HEK293 (cell line): ENCODE results near the gene NF2.
A peak's percentile ranks its signal among the peaks of the same experiment; 100 is the strongest.

Experiments
- CTCF ChIA-PET: fragments of 350-600 bp; formaldehyde crosslinking; extraction: SDS; loops from one replicate; lab custom pipeline; 2021; ENCODE audit warnings: antibody characterized with exemption; lab: Yijun Ruan, JAX
- POLR2A ChIA-PET: fragments of 300-600 bp; formaldehyde crosslinking; extraction: SDS; loops from one replicate; lab custom pipeline; 2020; ENCODE audit warnings: antibody characterized with exemption, inconsistent platforms; lab: Yijun Ruan, JAX
- H3K27ac ChIP-seq: fragments of 200-500 bp; sonication (Bioruptor generic); 2 replicates; pipeline ENCODE4 v1.5.1; 2014; ENCODE audit warnings: low read depth, low read length, control low read depth, inconsistent platforms; ENCODE audit errors: extremely low read depth
- H3K36me3 ChIP-seq, 2 experiments: fragments of 200-500 bp in 1 of 2; sonication (Bioruptor generic) in 1 of 2; 1 replicate in 1 of 2; 2 replicates in 1 of 2; pipeline ENCODE4 v1.5.1; 2014 to 2017; ENCODE audit warnings: inconsistent platforms in 2 of 2, low read length in 2 of 2; ENCODE audit not compliant: control insufficient read depth in 2 of 2, insufficient read depth in 1 of 2
- H3K4me1 ChIP-seq: fragments of 200-500 bp; sonication (Bioruptor generic); 2 replicates; pipeline ENCODE4 v1.5.1; 2014; ENCODE audit warnings: mild to moderate bottlenecking, low read length, inconsistent platforms; ENCODE audit not compliant: control insufficient read depth, insufficient read depth
- H3K4me3 ChIP-seq: 2 replicates; pipeline ENCODE4 v1.5.1; 2011; ENCODE audit warnings: low read depth, mild to moderate bottlenecking, control low read depth, low read length, moderate library complexity
- H3K9me3 ChIP-seq: fragments of 200-500 bp; sonication (Bioruptor generic); 2 replicates; pipeline ENCODE4 v1.5.1; 2014; ENCODE audit warnings: low read depth, low read length, inconsistent platforms; ENCODE audit not compliant: control insufficient read depth, insufficient read depth
- GLI2 ChIP-seq: fragments of 450-650 bp; formaldehyde crosslinking; IDR thresholded peaks from 2 replicates; pipeline ENCODE4; 2017; ENCODE audit warnings: missing biosample characterization, missing genetic modification characterization, low read depth, borderline replicate concordance
- GLIS1 ChIP-seq: fragments of 450-650 bp; formaldehyde crosslinking; IDR thresholded peaks from 2 replicates; pipeline ENCODE4 v1.5.1; 2016; ENCODE audit warnings: missing biosample characterization, missing genetic modification characterization
- ZBTB6 ChIP-seq: fragments of 450-650 bp; formaldehyde crosslinking; IDR thresholded peaks from 2 replicates; pipeline ENCODE4 v1.5.1; 2017; ENCODE audit warnings: missing biosample characterization, missing genetic modification characterization
- ZBTB8A ChIP-seq: fragments of 450-650 bp; formaldehyde crosslinking; IDR thresholded peaks from 2 replicates; pipeline ENCODE4 v1.5.1; 2016; ENCODE audit warnings: missing biosample characterization, missing genetic modification characterization
- ZFP3 ChIP-seq: fragments of 450-650 bp; formaldehyde crosslinking; IDR thresholded peaks from 2 replicates; pipeline ENCODE4 v1.5.1; 2016; ENCODE audit warnings: low read depth, missing biosample characterization, missing genetic modification characterization
- ZNF121 ChIP-seq: fragments of 450-650 bp; formaldehyde crosslinking; IDR thresholded peaks from 2 replicates; pipeline ENCODE4 v1.5.1; 2016; ENCODE audit warnings: missing biosample characterization, missing genetic modification characterization
- ZNF514 ChIP-seq: fragments of 450-650 bp; formaldehyde crosslinking; IDR thresholded peaks from 2 replicates; pipeline ENCODE4 v1.5.1; 2016; ENCODE audit warnings: missing biosample characterization, missing genetic modification characterization
- ZNF544 ChIP-seq: fragments of 450-650 bp; formaldehyde crosslinking; IDR thresholded peaks from 2 replicates; pipeline ENCODE4 v1.5.0; 2017; ENCODE audit warnings: missing biosample characterization, missing genetic modification characterization
- ZNF571 ChIP-seq: fragments of 450-650 bp; formaldehyde crosslinking; IDR thresholded peaks from 2 replicates; pipeline ENCODE4 v1.5.0; 2017; ENCODE audit warnings: missing biosample characterization, missing genetic modification characterization
- ZNF777 ChIP-seq: fragments of 450-650 bp; formaldehyde crosslinking; IDR thresholded peaks from 2 replicates; pipeline ENCODE4 v1.5.1; 2017; ENCODE audit warnings: missing biosample characterization, missing genetic modification characterization, borderline replicate concordance
- TF ChIP-seq, protein P1 (sequence below): fragments of 450-650 bp; formaldehyde crosslinking; IDR thresholded peaks from 2 replicates; pipeline ENCODE4 v1.5.1; 2016; ENCODE audit warnings: missing biosample characterization, missing genetic modification characterization, borderline replicate concordance
- TF ChIP-seq, protein P2 (sequence below): fragments of 450-650 bp; formaldehyde crosslinking; IDR thresholded peaks from 2 replicates; pipeline ENCODE4 v1.5.1; 2016; ENCODE audit warnings: missing biosample characterization, missing genetic modification characterization, borderline replicate concordance

Gene NF2

GRCh38 chr22:29737251-29738117, 134.1 kb downstream of the NF2 start:
- TF ChIP-seq ZNF571, result no peak
- peak; percentile 83 for TF ChIP-seq ZNF121 (tag by site-specific recombination)
- Histone ChIP-seq H3K4me3 (no peak overlapping the region), H3K27ac (no peak overlapping the region), H3K9me3 (no peaks in the 10 kb centered on the region), H3K4me1 (peaks cover 6% of the 10 kb centered on the region; the same call in 1 of the 2 replicates), H3K36me3 (peaks cover 0 to 24% of the 10 kb centered on the region in 2 experiments; a peak in 1 of 3 replicates)
- ChIA-PET CTCF (interaction anchor here (0.6 to 0.7 kb wide), 3 partner anchors 10 to 412 kb away, joined by 3 to 4 read pairs (median 3); no protein-coding TSS in a partner anchor), POLR2A (no interaction called here)

DNA sequence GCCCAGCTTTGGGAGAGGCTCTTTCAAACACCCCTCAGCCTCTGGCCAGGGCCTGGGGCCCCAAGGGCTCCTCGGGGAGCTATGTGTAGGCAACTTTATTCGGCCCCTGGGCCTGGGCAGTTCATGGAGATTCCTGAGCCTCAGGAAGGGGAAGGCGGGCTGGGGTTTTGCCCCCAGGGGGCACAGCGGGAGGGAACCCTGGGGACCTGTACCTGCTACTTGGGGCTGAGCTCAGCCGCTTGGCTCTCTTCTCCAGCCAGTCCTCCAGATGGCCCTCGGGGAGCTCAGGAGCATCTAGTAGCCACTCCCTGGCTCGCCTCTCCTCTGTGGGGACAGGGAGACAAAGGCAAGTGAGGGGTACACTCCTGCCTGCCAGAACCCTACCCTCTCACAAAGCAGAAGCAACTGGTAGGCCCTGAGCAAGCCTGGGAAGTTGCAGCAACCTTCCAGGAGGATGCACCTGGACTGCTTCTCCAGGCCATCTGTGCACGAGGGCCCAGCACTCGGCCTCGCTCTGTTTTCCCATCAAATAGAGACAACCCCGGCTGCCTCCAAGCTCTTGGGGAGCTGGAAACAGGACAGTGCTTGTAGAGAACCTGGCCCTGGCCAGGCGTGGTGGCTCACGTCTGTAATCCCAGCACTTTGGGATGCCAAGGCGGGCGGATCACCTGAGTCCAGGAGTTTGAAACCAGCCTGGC, 134.8 kb downstream of the NF2 start:
- peaks cover 5% of the 10 kb centered on the region; the same call in 1 of the 2 replicates for H3K4me1 ChIP-seq
- no peak for TF ChIP-seq ZNF544
- TF ChIP-seq GLI2 (tag by site-specific recombination), result no peak
- TF ChIP-seq, protein P1, sequence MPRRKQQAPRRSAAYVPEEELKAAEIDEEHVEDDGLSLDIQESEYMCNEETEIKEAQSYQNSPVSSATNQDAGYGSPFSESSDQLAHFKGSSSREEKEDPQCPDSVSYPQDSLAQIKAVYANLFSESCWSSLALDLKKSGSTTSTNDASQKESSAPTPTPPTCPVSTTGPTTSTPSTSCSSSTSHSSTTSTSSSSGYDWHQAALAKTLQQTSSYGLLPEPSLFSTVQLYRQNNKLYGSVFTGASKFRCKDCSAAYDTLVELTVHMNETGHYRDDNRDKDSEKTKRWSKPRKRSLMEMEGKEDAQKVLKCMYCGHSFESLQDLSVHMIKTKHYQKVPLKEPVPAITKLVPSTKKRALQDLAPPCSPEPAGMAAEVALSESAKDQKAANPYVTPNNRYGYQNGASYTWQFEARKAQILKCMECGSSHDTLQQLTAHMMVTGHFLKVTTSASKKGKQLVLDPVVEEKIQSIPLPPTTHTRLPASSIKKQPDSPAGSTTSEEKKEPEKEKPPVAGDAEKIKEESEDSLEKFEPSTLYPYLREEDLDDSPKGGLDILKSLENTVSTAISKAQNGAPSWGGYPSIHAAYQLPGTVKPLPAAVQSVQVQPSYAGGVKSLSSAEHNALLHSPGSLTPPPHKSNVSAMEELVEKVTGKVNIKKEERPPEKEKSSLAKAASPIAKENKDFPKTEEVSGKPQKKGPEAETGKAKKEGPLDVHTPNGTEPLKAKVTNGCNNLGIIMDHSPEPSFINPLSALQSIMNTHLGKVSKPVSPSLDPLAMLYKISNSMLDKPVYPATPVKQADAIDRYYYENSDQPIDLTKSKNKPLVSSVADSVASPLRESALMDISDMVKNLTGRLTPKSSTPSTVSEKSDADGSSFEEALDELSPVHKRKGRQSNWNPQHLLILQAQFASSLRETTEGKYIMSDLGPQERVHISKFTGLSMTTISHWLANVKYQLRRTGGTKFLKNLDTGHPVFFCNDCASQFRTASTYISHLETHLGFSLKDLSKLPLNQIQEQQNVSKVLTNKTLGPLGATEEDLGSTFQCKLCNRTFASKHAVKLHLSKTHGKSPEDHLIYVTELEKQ (tag by site-specific recombination), result no peak
- TF ChIP-seq ZBTB8A (tag by site-specific recombination), result no peak
- no peak for TF ChIP-seq ZNF514 (tag by site-specific recombination)
- no peak for TF ChIP-seq ZNF777 (tag by site-specific recombination)
- TF ChIP-seq ZBTB6, result no peak
- TF ChIP-seq, protein P2, sequence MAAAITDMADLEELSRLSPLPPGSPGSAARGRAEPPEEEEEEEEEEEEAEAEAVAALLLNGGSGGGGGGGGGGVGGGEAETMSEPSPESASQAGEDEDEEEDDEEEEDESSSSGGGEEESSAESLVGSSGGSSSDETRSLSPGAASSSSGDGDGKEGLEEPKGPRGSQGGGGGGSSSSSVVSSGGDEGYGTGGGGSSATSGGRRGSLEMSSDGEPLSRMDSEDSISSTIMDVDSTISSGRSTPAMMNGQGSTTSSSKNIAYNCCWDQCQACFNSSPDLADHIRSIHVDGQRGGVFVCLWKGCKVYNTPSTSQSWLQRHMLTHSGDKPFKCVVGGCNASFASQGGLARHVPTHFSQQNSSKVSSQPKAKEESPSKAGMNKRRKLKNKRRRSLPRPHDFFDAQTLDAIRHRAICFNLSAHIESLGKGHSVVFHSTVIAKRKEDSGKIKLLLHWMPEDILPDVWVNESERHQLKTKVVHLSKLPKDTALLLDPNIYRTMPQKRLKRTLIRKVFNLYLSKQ (tag by site-specific recombination), result no peak
- TF ChIP-seq GLIS1 (tag by site-specific recombination), result no peak
- TF ChIP-seq ZFP3 (tag by site-specific recombination), result no peak
- POLR2A ChIA-PET, result no interaction called here
- H3K9me3 ChIP-seq, result no peaks in the 10 kb centered on the region
- H3K36me3 ChIP-seq, result peaks cover 0 to 24% of the 10 kb centered on the region in 2 experiments; a peak in 1 of 3 replicates
- CTCF ChIA-PET, result interaction anchor here (0.6 to 0.7 kb wide), 2 partner anchors 267 to 411 kb away, joined by 3 read pairs; no protein-coding TSS in a partner anchor
- no peak overlapping the region for H3K27ac ChIP-seq
- H3K4me3 ChIP-seq, result no peak overlapping the region
